Uterus (tissue), 2 donors: ENCODE measurements around the gene PRKAA1.

Experiments
- POLR2A ChIP-seq, 2 donors: fragments of 450-650 bp; IDR thresholded peaks; one replicate each; pipeline ENCODE4 v1.6.1; 2016; ENCODE audit warnings: antibody characterized with exemption in 2 of 2, mild to moderate bottlenecking in 1 of 2, moderate library complexity in 1 of 2
- TF ChIP-seq, protein P1 (sequence below), 4 experiments: fragments of 200-600 bp in 2 of 4; fragments of 450-650 bp in 2 of 4; sonication (generic) in 2 of 4; IDR thresholded peaks; one replicate each; pipeline ENCODE4 v1.5.1; 2016 to 2019; ENCODE audit warnings: antibody characterized with exemption in 4 of 4, mild to moderate bottlenecking in 2 of 4, moderate library complexity in 1 of 4

DNA sequence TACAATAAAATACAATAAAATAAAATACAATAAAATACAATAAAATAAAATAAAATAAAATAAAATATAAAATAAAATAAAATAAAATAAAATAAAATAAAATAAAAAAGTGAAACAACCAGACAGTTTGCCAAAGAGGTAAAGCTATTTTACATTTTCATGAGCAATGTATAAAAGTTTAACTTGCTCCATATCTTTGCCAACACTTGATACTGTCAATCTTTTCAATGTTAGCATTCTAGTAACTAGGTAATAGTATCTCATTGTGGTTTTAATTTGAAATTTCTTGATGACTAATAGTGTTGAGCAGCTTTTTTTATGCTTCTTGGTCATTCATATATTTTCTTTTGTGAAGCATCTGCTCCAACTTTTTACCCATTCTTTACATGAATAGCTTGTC, 59.7 kb downstream of the PRKAA1 start:
- TF ChIP-seq, protein P1, sequence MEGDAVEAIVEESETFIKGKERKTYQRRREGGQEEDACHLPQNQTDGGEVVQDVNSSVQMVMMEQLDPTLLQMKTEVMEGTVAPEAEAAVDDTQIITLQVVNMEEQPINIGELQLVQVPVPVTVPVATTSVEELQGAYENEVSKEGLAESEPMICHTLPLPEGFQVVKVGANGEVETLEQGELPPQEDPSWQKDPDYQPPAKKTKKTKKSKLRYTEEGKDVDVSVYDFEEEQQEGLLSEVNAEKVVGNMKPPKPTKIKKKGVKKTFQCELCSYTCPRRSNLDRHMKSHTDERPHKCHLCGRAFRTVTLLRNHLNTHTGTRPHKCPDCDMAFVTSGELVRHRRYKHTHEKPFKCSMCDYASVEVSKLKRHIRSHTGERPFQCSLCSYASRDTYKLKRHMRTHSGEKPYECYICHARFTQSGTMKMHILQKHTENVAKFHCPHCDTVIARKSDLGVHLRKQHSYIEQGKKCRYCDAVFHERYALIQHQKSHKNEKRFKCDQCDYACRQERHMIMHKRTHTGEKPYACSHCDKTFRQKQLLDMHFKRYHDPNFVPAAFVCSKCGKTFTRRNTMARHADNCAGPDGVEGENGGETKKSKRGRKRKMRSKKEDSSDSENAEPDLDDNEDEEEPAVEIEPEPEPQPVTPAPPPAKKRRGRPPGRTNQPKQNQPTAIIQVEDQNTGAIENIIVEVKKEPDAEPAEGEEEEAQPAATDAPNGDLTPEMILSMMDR (IDR thresholded peaks at IDR 0.05): no peak
- TF ChIP-seq POLR2A (IDR thresholded peaks at IDR 0.05): no peak
